ENCODE measurements around the gene LDB3.
"Not testable (repeated sequence)": the region's sequence is repeated elsewhere in the genome, so short reads cannot be mapped to it uniquely, and the experiment has no call there.

Gene LDB3

GRCh38 chr10:86711513-86712316 lies 43.4 kb downstream of the LDB3 start:
- intact Hi-C loops (cut with DNase I): loop anchor here (5.0 kb wide), 1 partner anchor 46 kb away; the partner anchor contains the start of gene BMPR1A
- DNase-seq: peak in 40 of 42 donors; percentile 10 to 72 (median 44)

GRCh38 chr10:86712317-86712707 lies 44.0 kb downstream of the LDB3 start:
- peak in 1 of 42 donors; percentile 14 for DNase-seq
- intact Hi-C loops (cut with DNase I): loop anchor here (5.0 kb wide), 1 partner anchor 45 kb away; the partner anchor contains the start of gene BMPR1A

DNA sequence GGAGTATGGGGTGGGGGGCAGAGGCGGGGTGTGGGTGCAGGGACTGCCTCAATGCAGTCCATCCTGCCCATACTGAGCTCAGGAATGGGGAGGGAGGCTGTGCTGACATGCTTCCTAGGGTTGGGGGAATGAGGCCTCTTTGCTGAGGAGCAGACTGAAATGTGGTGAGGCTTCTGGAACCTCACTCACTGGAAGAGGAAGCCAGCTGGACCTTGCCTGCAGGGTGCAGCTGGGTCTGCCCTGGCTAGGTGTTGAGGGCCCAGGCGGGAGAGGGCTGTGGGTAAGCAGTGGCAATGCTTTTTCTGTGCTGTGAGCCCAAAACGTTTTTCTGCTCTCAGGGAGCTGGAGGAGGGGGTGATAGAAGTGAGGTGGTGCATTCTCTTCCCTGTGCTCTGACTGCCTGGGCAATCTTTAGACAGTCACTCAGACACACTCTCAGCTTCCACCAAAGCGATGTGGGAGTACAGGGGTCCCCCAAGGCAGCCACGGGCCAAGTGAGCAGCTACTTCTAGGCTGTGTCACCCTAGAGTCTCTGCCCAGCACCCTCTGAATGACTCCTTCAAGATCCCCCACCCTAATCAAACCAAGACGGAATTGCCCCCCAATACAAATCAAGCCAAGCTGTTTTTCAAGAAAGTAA lies 47.0 kb downstream of the LDB3 start:
- intact Hi-C loops (cut with DNase I): no loop called here
- no peak for DNase-seq

DNA sequence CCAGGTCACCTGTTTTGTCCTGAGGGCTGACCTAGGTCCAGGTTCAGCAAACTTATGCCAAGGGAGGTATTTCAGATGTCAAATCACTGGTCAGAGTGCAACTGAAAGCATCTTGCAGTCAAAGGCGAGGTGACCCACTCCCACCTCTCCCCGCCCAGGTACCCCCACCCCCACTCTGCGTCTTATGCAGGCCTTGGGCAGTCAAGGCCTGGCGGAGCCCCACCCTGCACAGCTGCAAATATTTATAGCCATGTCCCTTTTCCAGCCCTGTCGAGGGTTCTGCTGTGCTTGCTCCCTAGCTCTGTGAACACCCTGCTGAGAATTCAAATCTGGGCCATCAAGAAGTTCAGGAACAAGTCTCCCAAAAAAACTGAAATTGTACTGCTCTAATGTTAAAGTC lies 47.5 kb downstream of the LDB3 start:
- DNase-seq: no peak
- intact Hi-C loops (cut with DNase I): no loop called here

DNA sequence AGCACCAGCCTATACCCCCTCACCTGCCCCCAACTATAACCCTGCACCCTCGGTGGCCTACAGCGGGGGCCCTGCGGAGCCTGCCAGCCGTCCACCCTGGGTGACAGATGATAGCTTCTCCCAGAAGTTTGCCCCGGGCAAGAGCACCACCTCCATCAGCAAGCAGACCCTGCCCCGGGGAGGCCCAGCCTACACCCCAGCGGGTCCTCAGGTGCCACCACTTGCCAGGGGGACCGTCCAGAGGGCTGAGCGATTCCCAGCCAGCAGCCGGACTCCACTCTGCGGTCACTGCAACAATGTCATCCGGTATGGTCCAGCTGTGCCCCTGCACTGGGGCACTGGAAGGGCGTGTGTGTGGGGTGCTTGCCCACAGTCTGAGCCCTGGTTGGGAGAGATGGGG lies 48.2 kb downstream of the LDB3 start:
- intact Hi-C loops (cut with DNase I): no loop called here
- DNase-seq: no peak

- no peak for DNase-seq
- intact Hi-C loops (cut with DNase I): no loop called here
Observed at GRCh38 chr10:86718556-86718955, 50.2 kb downstream of the LDB3 start.

- intact Hi-C loops (cut with DNase I): no loop called here
- DNase-seq: no peak
Observed at GRCh38 chr10:86721232-86721631, 52.9 kb downstream of the LDB3 start.

DNA sequence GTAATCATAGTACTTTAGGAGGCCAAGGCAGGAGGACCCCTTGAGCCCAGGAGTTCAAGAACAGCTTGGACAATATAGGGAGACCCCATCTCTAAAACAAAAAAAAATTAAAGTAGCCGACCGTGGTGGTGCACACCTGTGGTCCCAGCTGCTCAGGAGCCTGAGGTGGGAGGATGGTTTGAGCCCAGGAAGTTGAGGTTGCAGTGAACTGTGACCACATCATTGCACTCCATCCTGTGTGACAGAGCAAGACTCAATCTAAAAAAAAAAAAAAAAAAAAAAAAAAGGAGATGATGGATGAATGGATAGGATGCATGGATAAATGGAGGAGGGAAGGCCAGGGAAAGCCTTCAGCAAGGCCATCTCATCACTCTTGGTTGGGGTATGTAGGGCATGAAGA lies 54.7 kb downstream of the LDB3 start:
- DNase-seq: no peak
- intact Hi-C loops (cut with DNase I): no loop called here

GRCh38 chr10:86724445-86724844 lies 56.1 kb downstream of the LDB3 start:
- intact Hi-C loops (cut with DNase I): no loop called here

DNA sequence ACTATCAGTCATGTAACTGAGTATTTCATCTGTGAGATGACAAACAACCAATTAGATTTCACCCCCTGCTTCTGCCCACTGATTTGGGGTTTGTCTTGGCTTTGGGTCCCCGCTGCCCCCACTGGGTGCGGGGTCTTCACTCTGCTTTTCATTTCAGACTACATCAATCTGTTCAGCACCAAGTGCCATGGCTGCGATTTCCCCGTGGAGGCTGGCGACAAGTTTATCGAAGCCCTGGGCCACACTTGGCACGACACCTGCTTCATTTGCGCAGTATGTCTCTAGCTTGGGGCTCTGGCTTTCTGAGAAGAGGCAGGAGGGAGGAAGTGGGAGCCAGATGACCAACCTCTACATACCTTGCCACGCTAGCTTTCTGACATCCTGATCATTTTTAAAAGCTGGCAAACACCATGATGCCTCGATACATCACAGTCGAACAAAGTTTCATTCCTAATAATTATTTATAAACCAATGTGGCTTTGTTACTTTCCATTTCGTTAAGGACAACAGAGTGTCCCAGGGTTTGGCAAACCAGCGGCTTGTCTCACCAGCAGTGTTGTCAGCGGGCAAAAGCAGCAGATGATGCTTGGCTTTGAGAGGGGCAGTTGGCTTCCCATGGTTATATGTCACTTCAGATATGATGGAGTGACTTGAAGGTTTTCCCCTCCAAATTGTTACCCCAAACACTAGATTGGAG lies 57.8 kb downstream of the LDB3 start:
- DNase-seq: no peak
- intact Hi-C loops (cut with DNase I): no loop called here

More at GRCh38 chr10:86724445-86724844, 56.1 kb downstream of the LDB3 start:
- DNase-seq: no peak

DNA sequence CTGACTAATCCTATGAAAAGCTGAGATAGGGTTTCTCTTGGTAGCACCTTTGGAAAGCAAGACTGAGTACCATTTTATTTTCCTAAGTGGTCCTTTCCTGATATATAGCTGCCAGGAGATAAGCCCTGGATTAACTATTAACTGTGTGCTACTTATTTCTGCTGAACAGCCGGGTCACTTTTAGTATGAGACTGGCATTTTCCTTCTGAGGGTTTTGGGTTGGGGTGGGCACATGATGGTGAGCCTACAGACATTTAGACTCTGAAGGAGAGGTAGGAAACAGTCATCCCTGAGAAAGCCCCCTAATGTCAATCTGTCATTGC lies 58.3 kb downstream of the LDB3 start:
- no peak for DNase-seq
- intact Hi-C loops (cut with DNase I): no loop called here

- no peak for DNase-seq
- intact Hi-C loops (cut with DNase I): no loop called here
Observed at GRCh38 chr10:86727470-86727869, 59.2 kb downstream of the LDB3 start.

DNA sequence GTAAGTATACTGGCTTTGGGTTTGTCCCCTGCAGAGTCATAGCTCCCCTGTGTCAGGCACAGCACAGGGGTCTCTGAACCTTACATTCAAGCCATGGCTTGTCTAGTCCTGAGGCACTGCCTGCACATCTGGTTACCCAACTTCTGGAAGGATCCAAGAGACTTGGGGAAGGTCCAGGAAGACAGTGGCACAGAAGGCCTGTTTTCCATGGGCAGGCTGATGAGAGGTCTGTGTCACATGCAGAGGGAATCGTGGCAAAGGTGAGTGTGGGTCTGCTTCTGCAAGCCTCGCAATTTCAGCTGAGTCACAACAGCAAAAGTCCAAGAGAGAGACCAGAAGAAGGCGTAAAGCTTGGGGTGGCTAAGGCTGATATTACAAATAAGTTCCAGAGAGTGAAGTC lies 59.7 kb downstream of the LDB3 start:
- DNase-seq: no peak
- intact Hi-C loops (cut with DNase I): no loop called here

GRCh38 chr10:86729677-86730076 lies 61.4 kb downstream of the LDB3 start:
- no peak for DNase-seq
- intact Hi-C loops (cut with DNase I): no loop called here

DNA sequence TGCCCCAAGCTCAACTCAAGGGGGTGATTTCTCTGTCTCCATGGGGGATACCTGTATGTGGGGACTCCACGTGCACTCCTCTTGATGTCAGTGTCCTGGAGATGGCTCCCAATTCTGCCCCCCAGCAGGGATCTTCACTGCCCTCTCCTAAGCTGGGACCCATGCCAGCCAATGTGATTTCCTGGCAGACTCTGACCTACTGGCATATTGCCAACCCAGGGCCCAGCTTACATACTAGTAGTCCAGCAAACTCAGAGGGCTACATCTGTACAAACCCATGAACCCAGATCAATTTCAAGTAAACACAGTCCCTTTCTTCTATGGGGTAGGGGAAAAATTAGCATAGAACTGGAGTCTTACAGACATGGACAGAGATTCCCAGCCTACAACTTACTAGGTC lies 61.9 kb downstream of the LDB3 start:
- intact Hi-C loops (cut with DNase I): no loop called here
- peak in 29 of 42 donors; percentile 21 to 83 (median 43) for DNase-seq

DNA sequence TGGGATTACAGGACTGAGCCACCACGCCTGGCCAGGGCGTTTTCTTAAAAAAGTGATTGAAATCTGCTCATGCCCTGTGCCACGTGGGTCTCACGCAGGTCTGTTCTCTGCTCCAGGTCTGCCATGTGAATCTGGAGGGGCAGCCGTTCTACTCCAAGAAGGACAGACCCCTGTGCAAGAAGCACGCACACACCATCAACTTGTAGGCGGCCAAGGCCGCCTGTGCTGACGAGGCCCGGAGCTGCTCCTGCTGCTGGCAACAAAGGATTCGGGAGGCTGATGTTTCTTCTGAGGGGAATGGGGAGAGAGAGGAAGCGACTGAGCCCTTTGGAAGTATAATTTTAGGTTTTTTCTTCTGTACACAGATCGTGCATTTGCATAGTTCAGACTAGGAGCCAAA lies 64.5 kb downstream of the LDB3 start:
- intact Hi-C loops (cut with DNase I): no loop called here
- DNase-seq: no peak

- intact Hi-C loops (cut with DNase I): no loop called here
- no peak for DNase-seq
Observed at GRCh38 chr10:86733260-86733671, 65.0 kb downstream of the LDB3 start.

- DNase-seq: peak in 1 of 42 donors; percentile 16
- intact Hi-C loops (cut with DNase I): no loop called here
Observed at GRCh38 chr10:86734207-86734988, 66.1 kb downstream of the LDB3 start.

DNA sequence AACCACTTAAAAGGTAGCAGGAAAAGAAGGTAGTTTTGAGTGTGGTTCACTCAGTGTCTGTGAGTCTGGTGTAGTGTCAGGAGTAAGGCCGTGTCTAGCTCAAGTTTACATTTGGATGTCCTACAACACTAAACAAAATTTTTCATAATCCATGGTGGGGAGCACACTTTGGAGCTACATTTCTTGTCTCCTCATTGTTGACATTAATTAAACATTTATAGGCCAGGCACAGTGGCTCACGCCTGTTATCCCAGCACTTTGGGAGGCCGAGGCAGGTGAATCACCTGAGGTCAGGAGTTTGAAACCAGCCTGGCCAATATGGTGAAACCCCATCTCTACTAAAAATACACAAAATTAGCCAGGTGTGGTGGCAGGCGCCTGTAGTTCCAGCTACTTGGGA lies 67.0 kb downstream of the LDB3 start:
- intact Hi-C loops (cut with DNase I); DNase-seq: not testable (repeated sequence)
